Fibroblast of lung (primary cell): ENCODE measurements around the gene CUBN.

Experiments used
- EZH2 ChIP-seq: IDR thresholded peaks from 2 replicates; pipeline ENCODE4 v1.5.1; 2012; ENCODE audit warnings: low read length, control low read depth, mild to moderate bottlenecking; ENCODE audit errors: missing control alignments
- TF ChIP-seq, protein P1 (sequence below), 2 donors: IDR thresholded peaks in 1 of 2; conservative IDR thresholded peaks in 1 of 2; 1 replicate in 1 of 2; 2 replicates in 1 of 2; pipeline ENCODE4 v1.5.1; 2011 to 2012; ENCODE audit warnings: low read length in 2 of 2, control low read depth in 1 of 2, inconsistent platforms in 1 of 2, low read depth in 1 of 2, mild to moderate bottlenecking in 1 of 2

DNA sequence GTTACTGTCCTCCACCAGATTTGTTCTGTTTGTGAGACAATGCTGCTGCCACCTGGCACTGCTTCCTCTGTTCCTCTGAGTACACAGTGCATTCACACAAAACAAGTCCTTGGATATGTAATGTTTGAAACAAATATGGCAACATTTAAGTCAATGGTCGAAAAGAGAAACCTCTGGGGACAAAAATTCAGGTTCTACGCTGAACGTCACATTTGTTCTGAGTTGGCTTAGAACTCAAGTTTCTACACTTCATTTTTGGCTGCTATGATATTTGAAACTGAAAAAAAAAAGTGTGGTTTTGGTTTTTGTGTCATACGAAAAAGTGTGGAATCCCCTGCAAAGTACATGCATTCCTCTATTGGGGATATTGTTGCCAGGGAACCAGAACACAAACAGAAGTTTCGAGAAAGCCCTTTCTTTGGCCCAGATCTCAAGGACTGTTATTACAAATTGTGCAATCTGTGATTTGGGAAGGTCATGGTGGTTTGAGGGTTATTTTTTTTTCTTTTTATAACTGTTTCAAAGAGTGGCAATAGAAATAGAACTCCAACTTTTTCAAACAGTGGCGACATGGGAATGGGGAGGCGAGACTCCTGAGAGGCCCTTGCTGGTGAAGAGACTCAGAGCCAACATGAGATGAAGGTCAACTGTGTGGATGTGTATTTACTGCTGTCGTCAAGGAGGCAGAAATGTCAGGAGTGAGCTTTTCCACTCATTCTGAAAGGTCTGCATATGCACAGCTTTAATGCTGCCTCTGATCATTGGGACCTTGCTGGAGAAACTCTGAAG is 127.5 kb downstream of the CUBN start:
- TF ChIP-seq, protein P1, sequence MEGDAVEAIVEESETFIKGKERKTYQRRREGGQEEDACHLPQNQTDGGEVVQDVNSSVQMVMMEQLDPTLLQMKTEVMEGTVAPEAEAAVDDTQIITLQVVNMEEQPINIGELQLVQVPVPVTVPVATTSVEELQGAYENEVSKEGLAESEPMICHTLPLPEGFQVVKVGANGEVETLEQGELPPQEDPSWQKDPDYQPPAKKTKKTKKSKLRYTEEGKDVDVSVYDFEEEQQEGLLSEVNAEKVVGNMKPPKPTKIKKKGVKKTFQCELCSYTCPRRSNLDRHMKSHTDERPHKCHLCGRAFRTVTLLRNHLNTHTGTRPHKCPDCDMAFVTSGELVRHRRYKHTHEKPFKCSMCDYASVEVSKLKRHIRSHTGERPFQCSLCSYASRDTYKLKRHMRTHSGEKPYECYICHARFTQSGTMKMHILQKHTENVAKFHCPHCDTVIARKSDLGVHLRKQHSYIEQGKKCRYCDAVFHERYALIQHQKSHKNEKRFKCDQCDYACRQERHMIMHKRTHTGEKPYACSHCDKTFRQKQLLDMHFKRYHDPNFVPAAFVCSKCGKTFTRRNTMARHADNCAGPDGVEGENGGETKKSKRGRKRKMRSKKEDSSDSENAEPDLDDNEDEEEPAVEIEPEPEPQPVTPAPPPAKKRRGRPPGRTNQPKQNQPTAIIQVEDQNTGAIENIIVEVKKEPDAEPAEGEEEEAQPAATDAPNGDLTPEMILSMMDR (conservative IDR thresholded peaks at IDR 0.05 in 1 of 2, IDR thresholded peaks at IDR 0.05 in 1 of 2; ENCODE audit: low read depth in 1 of 2, low read length in 2 of 2): no peak
- TF ChIP-seq EZH2: no peak
